ENCODE measurements around the gene KIZ.

DNA sequence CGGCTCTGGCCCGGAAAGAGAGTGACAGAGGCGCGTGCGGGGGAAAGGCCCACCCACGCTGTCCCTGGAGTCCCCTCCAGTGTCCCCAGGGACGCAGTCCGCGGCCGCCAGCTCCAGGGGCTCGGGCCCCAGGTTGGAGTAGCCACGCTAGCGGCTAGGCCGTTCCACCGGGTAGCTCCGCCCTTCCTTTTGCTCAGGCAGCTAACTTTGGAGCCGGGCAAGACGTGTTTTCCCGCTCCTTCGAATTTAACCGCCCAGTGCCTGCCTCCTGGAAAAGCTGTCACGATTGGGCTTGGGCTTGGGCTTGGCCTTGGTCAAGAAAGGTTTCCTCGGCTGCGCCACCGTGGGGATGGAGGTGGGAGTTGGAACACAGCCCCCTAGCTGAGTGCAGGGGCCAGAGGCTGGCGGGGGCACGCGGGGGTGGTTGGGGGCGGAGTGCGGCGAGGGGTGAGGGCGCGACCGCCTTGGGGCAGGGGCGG lies 24.4 kb upstream of the KIZ start:
- TF ChIP-seq, protein P1, sequence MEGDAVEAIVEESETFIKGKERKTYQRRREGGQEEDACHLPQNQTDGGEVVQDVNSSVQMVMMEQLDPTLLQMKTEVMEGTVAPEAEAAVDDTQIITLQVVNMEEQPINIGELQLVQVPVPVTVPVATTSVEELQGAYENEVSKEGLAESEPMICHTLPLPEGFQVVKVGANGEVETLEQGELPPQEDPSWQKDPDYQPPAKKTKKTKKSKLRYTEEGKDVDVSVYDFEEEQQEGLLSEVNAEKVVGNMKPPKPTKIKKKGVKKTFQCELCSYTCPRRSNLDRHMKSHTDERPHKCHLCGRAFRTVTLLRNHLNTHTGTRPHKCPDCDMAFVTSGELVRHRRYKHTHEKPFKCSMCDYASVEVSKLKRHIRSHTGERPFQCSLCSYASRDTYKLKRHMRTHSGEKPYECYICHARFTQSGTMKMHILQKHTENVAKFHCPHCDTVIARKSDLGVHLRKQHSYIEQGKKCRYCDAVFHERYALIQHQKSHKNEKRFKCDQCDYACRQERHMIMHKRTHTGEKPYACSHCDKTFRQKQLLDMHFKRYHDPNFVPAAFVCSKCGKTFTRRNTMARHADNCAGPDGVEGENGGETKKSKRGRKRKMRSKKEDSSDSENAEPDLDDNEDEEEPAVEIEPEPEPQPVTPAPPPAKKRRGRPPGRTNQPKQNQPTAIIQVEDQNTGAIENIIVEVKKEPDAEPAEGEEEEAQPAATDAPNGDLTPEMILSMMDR (conservative IDR thresholded peaks at IDR 0.05; ENCODE audit: low read depth, low read length): no peak
- TF ChIP-seq EZH2 (IDR thresholded peaks at IDR 0.05; ENCODE audit: borderline replicate concordance, low read depth, low read length, poor library complexity, severe bottlenecking): no peak

Measured in A673 (cell line).